Muscle layer of duodenum (tissue), 2 donors: ENCODE results near the gene HS6ST1.

ENCODE experiments used
- H3K27ac ChIP-seq: one replicate; pipeline ENCODE4 v1.7.0; 2013; ENCODE audit warnings: mild to moderate bottlenecking, low read length
- H3K27me3 ChIP-seq: one replicate; pipeline ENCODE4 v1.7.0; 2013; ENCODE audit warnings: low read depth, mild to moderate bottlenecking, control low read depth, low read length
- H3K36me3 ChIP-seq, 2 donors: one replicate each; pipeline ENCODE4 v1.7.0; 2013; ENCODE audit warnings: low read length in 2 of 2, control low read depth in 1 of 2, mild to moderate bottlenecking in 1 of 2; ENCODE audit not compliant: insufficient read depth in 2 of 2, control insufficient read depth in 1 of 2
- H3K4me1 ChIP-seq, 2 donors: one replicate each; pipeline ENCODE4 v1.7.0; 2013; ENCODE audit warnings: low read length in 2 of 2, mild to moderate bottlenecking in 2 of 2, control low read depth in 1 of 2, moderate library complexity in 1 of 2; ENCODE audit not compliant: insufficient read depth in 2 of 2, control insufficient read depth in 1 of 2
- H3K4me3 ChIP-seq, 2 donors: one replicate each; pipeline ENCODE4 v1.7.0; 2013; ENCODE audit warnings: low read length in 2 of 2, low read depth in 1 of 2, mild to moderate bottlenecking in 1 of 2
- H3K9me3 ChIP-seq, 2 donors: one replicate each; pipeline ENCODE4 v1.7.0; 2013; ENCODE audit warnings: low read length in 2 of 2, control low read depth in 1 of 2, mild to moderate bottlenecking in 1 of 2; ENCODE audit not compliant: control insufficient read depth in 1 of 2
- donor health status: healthy.

Gene HS6ST1

GRCh38 chr2:128306931-128307460, 11.7 kb downstream of the HS6ST1 start:
- no peak overlapping the region for H3K27ac ChIP-seq
- no peaks in the 10 kb centered on the region for H3K9me3 ChIP-seq

GRCh38 chr2:128306081-128306930, 12.4 kb downstream of the HS6ST1 start:
- no peaks in the 10 kb centered on the region for H3K27me3 ChIP-seq
- H3K27ac ChIP-seq = peak overlapping the region; percentile 16
- H3K4me3 ChIP-seq = peak overlapping the region in 1 of 2 donors; percentile 25
- H3K9me3 ChIP-seq = no peaks in the 10 kb centered on the region
- peaks cover 38 to 89% of the 10 kb centered on the region in 2 donors for H3K4me1 ChIP-seq
- H3K36me3 ChIP-seq = peaks cover 0 to 3% of the 10 kb centered on the region in 2 donors

More at GRCh38 chr2:128306931-128307460, 11.7 kb downstream of the HS6ST1 start:
- Histone ChIP-seq H3K27me3 (no peaks in the 10 kb centered on the region), H3K4me3 (no peak overlapping the region), H3K4me1 (peaks cover 34 to 89% of the 10 kb centered on the region in 2 donors), H3K36me3 (peaks cover 0 to 3% of the 10 kb centered on the region in 2 donors)

- H3K36me3 ChIP-seq = peaks cover 0 to 2% of the 10 kb centered on the region in 2 donors
- peaks cover 38 to 92% of the 10 kb centered on the region in 2 donors for H3K4me1 ChIP-seq
- H3K27ac ChIP-seq = peak overlapping the region; percentile 16
- no peaks in the 10 kb centered on the region for H3K27me3 ChIP-seq
- H3K4me3 ChIP-seq = peak overlapping the region in 1 of 2 donors; percentile 25
- H3K9me3 ChIP-seq = no peaks in the 10 kb centered on the region
Measured at GRCh38 chr2:128305555-128306080, 13.1 kb downstream of the HS6ST1 start.

DNA sequence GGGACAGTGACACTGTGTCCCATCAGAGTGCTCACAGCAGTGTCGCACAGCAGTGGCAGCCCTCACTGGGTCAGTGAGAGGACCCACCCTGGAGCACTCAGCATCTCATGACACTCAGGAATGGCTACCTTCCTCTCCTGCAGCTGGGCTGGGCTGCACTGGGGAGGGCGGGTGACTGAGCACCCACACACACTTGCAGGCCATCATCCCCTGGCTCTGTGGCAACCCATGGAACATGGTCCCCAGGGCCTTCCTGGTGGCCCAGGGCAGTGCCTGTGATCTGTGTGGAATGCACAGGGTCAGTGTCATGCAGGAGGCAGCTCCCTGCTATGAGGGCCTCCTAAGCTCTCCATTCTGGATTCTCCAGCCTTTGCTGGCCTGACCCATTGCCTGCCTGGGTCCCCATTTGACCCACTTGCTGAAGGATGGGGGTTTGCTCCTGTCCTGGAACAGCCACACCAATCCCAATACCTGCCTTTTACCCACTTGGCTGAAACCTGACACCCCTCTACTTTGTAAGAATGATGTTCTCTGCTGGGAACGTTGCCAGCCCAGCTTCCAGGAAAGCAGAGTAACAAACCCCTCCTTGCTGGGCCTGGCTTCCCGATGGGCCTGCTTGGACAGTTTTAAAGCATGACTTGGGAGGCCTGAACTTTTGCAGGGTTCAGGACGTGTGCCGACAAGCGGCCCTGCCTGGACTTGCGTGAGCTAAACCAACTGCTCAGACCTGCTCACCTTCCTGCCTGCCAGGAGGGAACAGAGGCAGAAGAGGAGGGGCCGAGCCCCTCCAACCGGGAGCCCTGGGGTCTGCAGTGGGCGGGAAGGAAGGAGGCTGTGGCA, 13.7 kb downstream of the HS6ST1 start:
- Histone ChIP-seq H3K36me3 (no peaks in the 10 kb centered on the region), H3K4me1 (peaks cover 38 to 89% of the 10 kb centered on the region in 2 donors), H3K27me3 (no peaks in the 10 kb centered on the region), H3K9me3 (no peaks in the 10 kb centered on the region), H3K27ac (peak overlapping the region; percentile 34), H3K4me3 (no peak overlapping the region)

- no peak overlapping the region for H3K4me3 ChIP-seq
- no peaks in the 10 kb centered on the region for H3K36me3 ChIP-seq
- H3K9me3 ChIP-seq = no peaks in the 10 kb centered on the region
- H3K4me1 ChIP-seq = peaks cover 38 to 82% of the 10 kb centered on the region in 2 donors
- no peak overlapping the region for H3K27ac ChIP-seq
- H3K27me3 ChIP-seq = no peaks in the 10 kb centered on the region
Measured at GRCh38 chr2:128304330-128304714, 14.3 kb downstream of the HS6ST1 start.

GRCh38 chr2:128303911-128304310, 14.8 kb downstream of the HS6ST1 start:
- Histone ChIP-seq H3K27ac (no peak overlapping the region), H3K27me3 (no peaks in the 10 kb centered on the region), H3K4me3 (no peak overlapping the region), H3K4me1 (peaks cover 34 to 78% of the 10 kb centered on the region in 2 donors), H3K9me3 (no peaks in the 10 kb centered on the region), H3K36me3 (no peaks in the 10 kb centered on the region)

DNA sequence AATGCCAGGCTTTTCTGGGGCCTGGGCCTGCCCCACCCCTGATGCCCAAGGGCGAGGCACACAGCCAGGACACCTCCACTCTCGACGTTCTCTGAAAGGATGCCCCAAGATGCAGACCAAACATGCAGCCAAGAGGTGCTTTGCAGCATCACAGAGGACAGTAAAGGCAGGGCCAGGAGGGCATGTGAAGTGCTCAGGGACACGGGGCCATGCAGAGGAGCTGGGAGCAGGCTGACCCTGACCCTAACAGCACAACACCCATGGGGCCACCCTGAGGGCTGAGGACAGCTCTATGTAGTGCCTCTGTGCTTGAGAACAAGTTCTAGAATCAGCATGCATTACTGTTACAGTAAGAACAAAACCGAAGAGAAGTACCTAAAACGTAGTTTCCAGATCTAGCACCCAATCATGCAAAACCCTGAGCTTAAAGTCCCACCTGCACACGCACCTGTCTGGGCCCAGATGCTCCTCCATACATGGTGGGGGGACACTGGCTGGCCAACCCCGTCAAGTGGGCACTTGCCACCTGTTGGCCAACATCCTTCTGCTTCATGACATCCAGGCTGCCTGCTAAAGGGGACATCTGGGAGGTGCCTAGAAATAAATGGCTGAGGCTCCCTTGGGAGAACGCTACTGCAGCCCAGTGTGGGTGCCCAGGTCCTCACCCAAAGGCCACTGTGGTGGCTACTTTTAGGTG, 15.4 kb downstream of the HS6ST1 start:
- no peaks in the 10 kb centered on the region for H3K27me3 ChIP-seq
- H3K4me1 ChIP-seq = peaks cover 27 to 72% of the 10 kb centered on the region in 2 donors
- H3K36me3 ChIP-seq = no peaks in the 10 kb centered on the region
- no peaks in the 10 kb centered on the region for H3K9me3 ChIP-seq
- H3K4me3 ChIP-seq = no peak overlapping the region
- no peak overlapping the region for H3K27ac ChIP-seq

DNA sequence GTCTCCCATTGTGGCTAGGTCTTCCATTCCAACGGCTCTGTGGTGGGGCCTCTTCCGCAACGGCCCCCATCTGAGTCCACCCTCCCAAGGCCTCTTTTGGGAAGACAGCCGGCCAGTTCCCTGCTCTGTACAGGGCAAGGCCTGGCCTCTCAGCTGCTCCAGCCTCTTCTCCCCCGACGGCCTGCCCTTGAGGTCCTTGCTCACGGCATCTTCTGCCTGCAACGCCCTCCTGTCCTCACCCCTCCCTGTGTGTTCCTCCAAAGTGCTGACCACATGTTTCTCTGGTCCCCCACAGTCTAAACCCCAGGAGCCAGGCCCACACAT, 16.0 kb downstream of the HS6ST1 start:
- no peaks in the 10 kb centered on the region for H3K36me3 ChIP-seq
- H3K27ac ChIP-seq = no peak overlapping the region
- no peaks in the 10 kb centered on the region for H3K9me3 ChIP-seq
- H3K4me3 ChIP-seq = no peak overlapping the region
- H3K27me3 ChIP-seq = no peaks in the 10 kb centered on the region
- H3K4me1 ChIP-seq = peaks cover 22 to 66% of the 10 kb centered on the region in 2 donors

- no peak overlapping the region for H3K4me3 ChIP-seq
- no peaks in the 10 kb centered on the region for H3K36me3 ChIP-seq
- peaks cover 19 to 61% of the 10 kb centered on the region in 2 donors for H3K4me1 ChIP-seq
- no peaks in the 10 kb centered on the region for H3K9me3 ChIP-seq
- peak overlapping the region; percentile 57 for H3K27ac ChIP-seq
- no peaks in the 10 kb centered on the region for H3K27me3 ChIP-seq
Measured at GRCh38 chr2:128302011-128302743, 16.5 kb downstream of the HS6ST1 start.

DNA sequence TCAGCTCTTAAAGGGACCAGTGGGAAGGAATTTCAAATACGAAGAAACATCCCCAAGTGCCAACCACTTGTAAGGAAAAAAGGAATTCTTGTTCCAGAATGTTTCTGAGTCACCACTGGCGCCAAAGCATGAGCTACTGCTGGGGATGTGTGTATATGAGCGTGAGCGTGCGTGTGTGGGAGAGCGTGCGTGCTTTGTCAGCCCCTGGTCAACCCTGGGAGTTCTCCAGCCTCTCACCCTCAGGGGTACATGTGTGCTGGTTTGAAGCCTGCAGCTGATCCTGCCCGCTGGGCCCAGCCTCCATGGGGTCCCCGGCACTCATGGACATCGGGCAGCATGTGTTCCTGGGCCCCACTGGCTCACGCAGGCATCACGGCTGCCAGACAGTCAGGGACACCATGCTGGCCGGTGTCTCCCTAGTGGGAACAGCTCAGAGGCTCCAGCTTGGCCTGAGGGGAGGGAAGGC, 17.1 kb downstream of the HS6ST1 start:
- peaks cover 13 to 55% of the 10 kb centered on the region in 2 donors for H3K4me1 ChIP-seq
- peak overlapping the region; percentile 57 for H3K27ac ChIP-seq
- H3K4me3 ChIP-seq = no peak overlapping the region

More for the DNA sequence above, 17.1 kb downstream of the HS6ST1 start:
- H3K36me3 ChIP-seq = no peaks in the 10 kb centered on the region
- H3K27me3 ChIP-seq = no peaks in the 10 kb centered on the region
- no peaks in the 10 kb centered on the region for H3K9me3 ChIP-seq
